ENCODE results near the gene CHCT1.
"Not testable (repeated sequence)": the region's sequence is repeated elsewhere in the genome, so short reads cannot be mapped to it uniquely, and the experiment has no call there.

The CHCT1 gene

GRCh38 chr17:60398227-60398959 is 23.9 kb upstream of the CHCT1 start:
- DNase-seq (ENCODE audit: low read depth) = no peak

- no peak for DNase-seq (ENCODE audit: low read depth)
These were observed 20.5 kb upstream of the CHCT1 start for GRCh38 chr17:60401819-60402218.

GRCh38 chr17:60403523-60403810 is 18.8 kb upstream of the CHCT1 start:
- no peak for DNase-seq (ENCODE audit: low read depth)

GRCh38 chr17:60403962-60404361 is 18.3 kb upstream of the CHCT1 start:
- no peak for DNase-seq (ENCODE audit: low read depth)

- no peak for DNase-seq (ENCODE audit: low read depth)
These were observed 15.4 kb upstream of the CHCT1 start for GRCh38 chr17:60406887-60407286.

- no peak for DNase-seq (ENCODE audit: low read depth)
These were observed 12.3 kb upstream of the CHCT1 start for GRCh38 chr17:60410001-60410400.

- DNase-seq (ENCODE audit: low read depth) = no peak
These were observed 9.6 kb upstream of the CHCT1 start for GRCh38 chr17:60412701-60413100.

- no peak for DNase-seq (ENCODE audit: low read depth)
These were observed 7.1 kb upstream of the CHCT1 start for GRCh38 chr17:60415146-60415545.

- no peak for DNase-seq (ENCODE audit: low read depth)
These were observed 5.8 kb upstream of the CHCT1 start for GRCh38 chr17:60416368-60416925.

GRCh38 chr17:60419003-60419402 is 3.3 kb upstream of the CHCT1 start:
- not testable (repeated sequence) for DNase-seq (ENCODE audit: low read depth)

GRCh38 chr17:60419875-60420274 is 2.4 kb upstream of the CHCT1 start:
- DNase-seq (ENCODE audit: low read depth) = not testable (repeated sequence)

GRCh38 chr17:60421273-60422161 is 772 bp upstream of the CHCT1 start:
- DNase-seq (ENCODE audit: low read depth) = peak; percentile 78

GRCh38 chr17:60423865-60424264 is 1.6 kb downstream of the CHCT1 start:
- no peak for DNase-seq (ENCODE audit: low read depth)

GRCh38 chr17:60425626-60426025 is 3.3 kb downstream of the CHCT1 start:
- DNase-seq (ENCODE audit: low read depth) = no peak

- no peak for DNase-seq (ENCODE audit: low read depth)
These were observed 4.3 kb downstream of the CHCT1 start for GRCh38 chr17:60426596-60426995.

- DNase-seq (ENCODE audit: low read depth) = not testable (repeated sequence)
These were observed 6.2 kb downstream of the CHCT1 start for GRCh38 chr17:60428491-60428890.

- not testable (repeated sequence) for DNase-seq (ENCODE audit: low read depth)
These were observed 8.3 kb downstream of the CHCT1 start for GRCh38 chr17:60430561-60430960.

- DNase-seq (ENCODE audit: low read depth) = not testable (repeated sequence)
These were observed 11.0 kb downstream of the CHCT1 start for GRCh38 chr17:60433021-60433997.

- peak; percentile 93 for DNase-seq (ENCODE audit: low read depth)
These were observed 13.2 kb downstream of the CHCT1 start for GRCh38 chr17:60435244-60436167.

GRCh38 chr17:60436676-60437075 is 14.4 kb downstream of the CHCT1 start:
- DNase-seq (ENCODE audit: low read depth) = no peak

GRCh38 chr17:60439501-60439900 is 17.2 kb downstream of the CHCT1 start:
- peak; percentile 33 for DNase-seq (ENCODE audit: low read depth)
